ENCODE measurements around the gene PABPN1. TPM values are rescaled to one million over a fixed set of nuclear protein-coding genes. Genes with fewer than 3 reads are reported as not detected.

The PABPN1 gene
- total and polyA plus RNA-seq, 9 of the 15 experiments (the other 6 are each of a cell fraction or from before 2014, with no cell fraction given), result 32.6 to 388 (median 178) TPM

DNA sequence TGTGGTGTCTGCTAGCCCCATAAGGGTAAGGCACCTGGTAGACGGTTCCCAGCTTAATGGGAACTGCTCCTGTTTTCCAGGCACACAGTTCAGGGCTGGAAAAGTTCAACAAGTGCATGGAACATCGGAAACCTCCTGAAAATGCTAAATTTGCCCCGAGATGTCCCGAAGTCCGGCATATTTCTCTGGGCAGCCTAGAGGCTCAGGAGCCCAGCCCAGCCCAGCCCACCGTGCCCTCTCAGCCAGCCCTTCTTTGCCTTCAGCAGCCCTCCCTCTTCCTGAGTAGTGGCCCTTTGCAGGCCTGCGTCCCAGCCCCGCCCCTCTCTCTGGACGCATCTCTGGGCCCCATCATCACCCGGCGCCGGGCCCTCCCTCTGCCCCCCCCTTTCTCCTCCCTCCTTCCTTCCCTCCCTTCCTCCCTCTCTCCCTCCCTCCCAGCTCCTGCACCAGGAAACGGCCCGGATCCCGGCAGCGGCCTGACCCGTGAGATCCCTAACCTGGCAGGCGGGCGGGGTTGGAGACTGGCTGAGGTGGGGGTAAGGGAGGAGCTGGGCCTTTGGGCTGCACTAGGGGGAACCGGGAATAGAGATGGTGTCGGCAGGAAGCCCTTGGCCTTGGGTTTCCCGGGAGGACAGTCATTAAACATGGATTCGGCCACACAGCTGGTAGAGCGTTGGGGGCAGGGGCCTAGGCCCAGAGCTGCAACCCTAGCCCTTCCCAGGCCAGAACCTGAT is 14.7 kb upstream of the PABPN1 start, which contains the start of gene BCL2L2 (continued):
- TF ChIP-seq, protein P1, sequence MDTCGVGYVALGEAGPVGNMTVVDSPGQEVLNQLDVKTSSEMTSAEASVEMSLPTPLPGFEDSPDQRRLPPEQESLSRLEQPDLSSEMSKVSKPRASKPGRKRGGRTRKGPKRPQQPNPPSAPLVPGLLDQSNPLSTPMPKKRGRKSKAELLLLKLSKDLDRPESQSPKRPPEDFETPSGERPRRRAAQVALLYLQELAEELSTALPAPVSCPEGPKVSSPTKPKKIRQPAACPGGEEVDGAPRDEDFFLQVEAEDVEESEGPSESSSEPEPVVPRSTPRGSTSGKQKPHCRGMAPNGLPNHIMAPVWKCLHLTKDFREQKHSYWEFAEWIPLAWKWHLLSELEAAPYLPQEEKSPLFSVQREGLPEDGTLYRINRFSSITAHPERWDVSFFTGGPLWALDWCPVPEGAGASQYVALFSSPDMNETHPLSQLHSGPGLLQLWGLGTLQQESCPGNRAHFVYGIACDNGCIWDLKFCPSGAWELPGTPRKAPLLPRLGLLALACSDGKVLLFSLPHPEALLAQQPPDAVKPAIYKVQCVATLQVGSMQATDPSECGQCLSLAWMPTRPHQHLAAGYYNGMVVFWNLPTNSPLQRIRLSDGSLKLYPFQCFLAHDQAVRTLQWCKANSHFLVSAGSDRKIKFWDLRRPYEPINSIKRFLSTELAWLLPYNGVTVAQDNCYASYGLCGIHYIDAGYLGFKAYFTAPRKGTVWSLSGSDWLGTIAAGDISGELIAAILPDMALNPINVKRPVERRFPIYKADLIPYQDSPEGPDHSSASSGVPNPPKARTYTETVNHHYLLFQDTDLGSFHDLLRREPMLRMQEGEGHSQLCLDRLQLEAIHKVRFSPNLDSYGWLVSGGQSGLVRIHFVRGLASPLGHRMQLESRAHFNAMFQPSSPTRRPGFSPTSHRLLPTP (IDR thresholded peaks at IDR 0.05; ENCODE audit: borderline replicate concordance, extremely low read depth, insufficient read length), result no peak
- TF ChIP-seq ZNF143 (CRISPR knock-in tag; IDR thresholded peaks at IDR 0.05) (no peak), MAFF (IDR thresholded peaks at IDR 0.05; ENCODE audit: low read length) (no peak), ZFP1 (CRISPR knock-in tag; IDR thresholded peaks at IDR 0.05) (no peak), L3MBTL2 (IDR thresholded peaks at IDR 0.05) (no peak), TCF3 (CRISPR knock-in tag; IDR thresholded peaks at IDR 0.05) (no peak), TEAD1 (CRISPR knock-in tag; IDR thresholded peaks at IDR 0.05) (peak in 1 of 2 experiments; percentile 83; a peak in 2 of 4 replicates), TEAD4 (IDR thresholded peaks at IDR 0.05; ENCODE audit: low read length) (no peak), TEAD4 (CRISPR knock-in tag; IDR thresholded peaks at IDR 0.05; ENCODE audit: borderline replicate concordance) (no peak), NR1H2 (CRISPR knock-in tag; IDR thresholded peaks at IDR 0.05) (no peak)
- TF ChIP-seq, protein P2, sequence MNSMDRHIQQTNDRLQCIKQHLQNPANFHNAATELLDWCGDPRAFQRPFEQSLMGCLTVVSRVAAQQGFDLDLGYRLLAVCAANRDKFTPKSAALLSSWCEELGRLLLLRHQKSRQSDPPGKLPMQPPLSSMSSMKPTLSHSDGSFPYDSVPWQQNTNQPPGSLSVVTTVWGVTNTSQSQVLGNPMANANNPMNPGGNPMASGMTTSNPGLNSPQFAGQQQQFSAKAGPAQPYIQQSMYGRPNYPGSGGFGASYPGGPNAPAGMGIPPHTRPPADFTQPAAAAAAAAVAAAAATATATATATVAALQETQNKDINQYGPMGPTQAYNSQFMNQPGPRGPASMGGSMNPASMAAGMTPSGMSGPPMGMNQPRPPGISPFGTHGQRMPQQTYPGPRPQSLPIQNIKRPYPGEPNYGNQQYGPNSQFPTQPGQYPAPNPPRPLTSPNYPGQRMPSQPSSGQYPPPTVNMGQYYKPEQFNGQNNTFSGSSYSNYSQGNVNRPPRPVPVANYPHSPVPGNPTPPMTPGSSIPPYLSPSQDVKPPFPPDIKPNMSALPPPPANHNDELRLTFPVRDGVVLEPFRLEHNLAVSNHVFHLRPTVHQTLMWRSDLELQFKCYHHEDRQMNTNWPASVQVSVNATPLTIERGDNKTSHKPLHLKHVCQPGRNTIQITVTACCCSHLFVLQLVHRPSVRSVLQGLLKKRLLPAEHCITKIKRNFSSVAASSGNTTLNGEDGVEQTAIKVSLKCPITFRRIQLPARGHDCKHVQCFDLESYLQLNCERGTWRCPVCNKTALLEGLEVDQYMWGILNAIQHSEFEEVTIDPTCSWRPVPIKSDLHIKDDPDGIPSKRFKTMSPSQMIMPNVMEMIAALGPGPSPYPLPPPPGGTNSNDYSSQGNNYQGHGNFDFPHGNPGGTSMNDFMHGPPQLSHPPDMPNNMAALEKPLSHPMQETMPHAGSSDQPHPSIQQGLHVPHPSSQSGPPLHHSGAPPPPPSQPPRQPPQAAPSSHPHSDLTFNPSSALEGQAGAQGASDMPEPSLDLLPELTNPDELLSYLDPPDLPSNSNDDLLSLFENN (IDR thresholded peaks at IDR 0.05; ENCODE audit: low read depth in 2 of 2, low read length in 2 of 2), result 0 out of 4 replicates have a peak, but pooled peaks of 1 of the 2 experiments have one; percentile 13
- TF ChIP-seq, protein P3, sequence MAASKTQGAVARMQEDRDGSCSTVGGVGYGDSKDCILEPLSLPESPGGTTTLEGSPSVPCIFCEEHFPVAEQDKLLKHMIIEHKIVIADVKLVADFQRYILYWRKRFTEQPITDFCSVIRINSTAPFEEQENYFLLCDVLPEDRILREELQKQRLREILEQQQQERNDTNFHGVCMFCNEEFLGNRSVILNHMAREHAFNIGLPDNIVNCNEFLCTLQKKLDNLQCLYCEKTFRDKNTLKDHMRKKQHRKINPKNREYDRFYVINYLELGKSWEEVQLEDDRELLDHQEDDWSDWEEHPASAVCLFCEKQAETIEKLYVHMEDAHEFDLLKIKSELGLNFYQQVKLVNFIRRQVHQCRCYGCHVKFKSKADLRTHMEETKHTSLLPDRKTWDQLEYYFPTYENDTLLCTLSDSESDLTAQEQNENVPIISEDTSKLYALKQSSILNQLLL (CRISPR knock-in tag; IDR thresholded peaks at IDR 0.05; ENCODE audit: borderline replicate concordance), result no peak

Measured in K562 (cell line).